Suprapubic skin (tissue), 4 donors: ENCODE data around the gene TBL2.
A peak's percentile ranks its signal among the peaks of the same experiment; 100 is the strongest.

ENCODE experiments used
- CTCF ChIP-seq, 2 donors: fragments of 200-600 bp in 1 of 2; fragments of 450-650 bp in 1 of 2; sonication (generic) in 1 of 2; IDR thresholded peaks; one replicate each; pipeline ENCODE4 v1.5.1; 2016 to 2019; ENCODE audit warnings: antibody characterized with exemption in 2 of 2, mild to moderate bottlenecking in 1 of 2, moderate library complexity in 1 of 2
- EP300 ChIP-seq: sonication (generic); formaldehyde crosslinking; IDR thresholded peaks from one replicate; pipeline ENCODE4 v1.6.1; 2017; ENCODE audit warnings: antibody characterized with exemption
- POLR2A ChIP-seq, 2 donors: fragments of 450-650 bp; IDR thresholded peaks; one replicate each; pipeline ENCODE4 v1.6.1; 2017; ENCODE audit warnings: antibody characterized with exemption in 2 of 2, mild to moderate bottlenecking in 2 of 2, moderate library complexity in 2 of 2
- POLR2AphosphoS5 ChIP-seq, 3 donors: sonication (generic); formaldehyde crosslinking; IDR thresholded peaks; one replicate each; pipeline ENCODE4 v1.6.1; 2017; ENCODE audit warnings: antibody characterized with exemption in 3 of 3

GRCh38 chr7:73578342-73579128, at the start of gene TBL2:
- TF ChIP-seq POLR2AphosphoS5 (IDR thresholded peaks at IDR 0.05), result peak in 1 of 3 donors; percentile 18
- no peak for TF ChIP-seq EP300
- TF ChIP-seq CTCF (IDR thresholded peaks at IDR 0.05), result peak in 1 of 2 donors; percentile 9
- peak; percentile 65 to 79 for TF ChIP-seq POLR2A (IDR thresholded peaks at IDR 0.05)
